ENCODE measurements around the gene MAL.
"Not testable (repeated sequence)": the region's sequence is repeated elsewhere in the genome, so short reads cannot be mapped to it uniquely, and the experiment has no call there.

MAL gene

DNA sequence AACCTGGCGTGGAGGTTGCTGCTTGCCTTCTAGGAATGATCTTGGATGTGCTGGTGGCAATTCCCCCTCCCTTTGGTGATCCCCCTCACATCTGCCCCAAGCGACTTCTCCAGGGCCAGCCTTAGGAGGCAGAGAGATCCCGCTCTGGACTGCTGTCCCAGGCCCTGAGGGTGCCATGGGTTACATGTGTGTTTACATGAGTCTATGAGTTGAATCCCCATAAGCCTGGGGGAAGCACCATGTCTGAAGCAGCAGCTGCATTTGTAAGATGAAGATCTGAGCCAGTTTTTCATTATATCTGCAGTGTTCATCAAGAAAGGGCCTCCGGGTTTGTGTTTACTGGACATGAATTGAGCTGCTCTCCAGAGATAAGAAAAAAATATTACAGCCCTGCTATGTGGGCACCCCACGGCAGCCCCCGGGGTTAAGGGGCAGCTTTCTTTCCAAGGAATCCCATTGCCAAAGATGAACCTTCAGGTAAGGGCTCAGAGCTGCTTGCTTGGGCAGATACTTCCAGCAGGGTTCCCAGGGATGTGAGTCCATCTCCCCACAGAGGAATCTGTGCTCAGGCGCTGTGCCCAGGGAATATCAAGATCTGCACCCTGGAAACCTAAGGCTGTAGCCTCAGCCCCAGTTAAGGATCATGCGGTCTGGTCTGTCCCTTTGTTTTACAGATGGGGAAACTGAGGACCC lies 50.1 kb downstream of the MAL start:
- Mint-ChIP-seq H3K4me1 (peaks cover 14 to 40% of the 10 kb centered on the region in 2 donors), H3K27ac (no peak overlapping the region), H3K36me3 (no peaks in the 10 kb centered on the region), H3K9me3 (no peaks in the 10 kb centered on the region), H3K4me3 (peak overlapping the region in 1 of 2 donors; percentile 19), H3K27me3 (peaks cover 8 to 27% of the 10 kb centered on the region in 2 donors)
- ATAC-seq (replicated peaks) = no peak
- DNase-seq = no peak

DNA sequence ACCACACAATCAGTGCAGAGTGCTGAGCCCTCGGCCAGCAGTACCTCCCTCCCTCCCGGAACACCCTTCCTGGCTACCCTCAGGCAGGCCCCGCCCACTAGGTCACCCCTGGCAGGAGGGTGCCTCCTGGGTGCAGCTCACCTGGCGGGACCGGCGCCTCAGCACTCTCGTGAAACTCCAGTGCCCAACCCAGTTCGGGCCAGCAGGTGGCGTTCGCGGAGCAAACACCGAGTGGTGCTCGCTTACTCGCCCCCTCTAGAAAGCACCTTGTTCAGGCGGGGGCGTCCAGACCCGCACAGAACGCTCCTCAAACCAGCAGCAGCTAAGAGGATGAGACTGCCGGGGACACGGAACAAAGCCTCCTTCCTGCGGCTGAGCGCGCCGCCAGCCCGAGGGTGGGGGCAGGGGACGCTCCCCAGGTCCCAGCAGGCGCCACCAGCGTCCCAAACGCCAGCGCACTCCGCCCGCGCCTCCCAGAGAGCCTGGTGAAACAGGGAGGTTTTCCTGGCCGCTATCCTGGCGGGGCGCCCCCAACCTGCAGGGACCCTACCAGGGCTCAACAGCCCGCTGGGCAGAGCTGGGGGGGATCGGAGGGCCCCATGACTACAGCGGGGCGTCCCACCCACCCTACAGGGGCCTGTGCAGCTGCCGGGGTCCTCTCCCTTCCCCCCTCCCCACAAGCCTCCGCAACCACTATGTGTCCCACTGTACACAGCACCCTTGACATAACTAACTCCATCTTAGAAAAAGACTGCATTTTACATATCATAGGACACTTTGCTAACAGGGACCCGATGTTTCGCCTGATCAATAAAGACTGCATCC lies 51.4 kb downstream of the MAL start:
- H3K27ac Mint-ChIP-seq = no peak overlapping the region
- peak overlapping the region; percentile 78 to 80 for H3K4me3 Mint-ChIP-seq
- H3K9me3 Mint-ChIP-seq = no peaks in the 10 kb centered on the region
- peaks cover 8 to 27% of the 10 kb centered on the region in 2 donors for H3K27me3 Mint-ChIP-seq
- no peaks in the 10 kb centered on the region for H3K36me3 Mint-ChIP-seq
- ATAC-seq (replicated peaks) (peak; percentile 78 to 83), DNase-seq (peak; percentile 70)
- H3K4me1 Mint-ChIP-seq = peaks cover 14 to 40% of the 10 kb centered on the region in 2 donors

DNA sequence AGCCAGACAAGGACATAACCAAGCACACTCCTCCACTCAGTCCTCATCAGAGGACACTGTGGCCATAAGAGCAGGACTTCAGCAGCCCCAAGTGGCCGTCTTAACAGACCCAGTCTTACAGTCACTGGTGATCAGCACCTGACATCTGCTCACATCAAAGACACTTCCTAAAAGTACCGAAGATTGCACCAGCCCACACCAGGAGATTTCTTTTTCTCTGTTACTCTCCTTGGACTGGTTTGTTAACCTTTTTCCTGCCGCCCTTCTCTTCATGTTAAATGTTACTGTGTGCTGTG lies 52.0 kb downstream of the MAL start:
- no peak overlapping the region for H3K27ac Mint-ChIP-seq

DNA sequence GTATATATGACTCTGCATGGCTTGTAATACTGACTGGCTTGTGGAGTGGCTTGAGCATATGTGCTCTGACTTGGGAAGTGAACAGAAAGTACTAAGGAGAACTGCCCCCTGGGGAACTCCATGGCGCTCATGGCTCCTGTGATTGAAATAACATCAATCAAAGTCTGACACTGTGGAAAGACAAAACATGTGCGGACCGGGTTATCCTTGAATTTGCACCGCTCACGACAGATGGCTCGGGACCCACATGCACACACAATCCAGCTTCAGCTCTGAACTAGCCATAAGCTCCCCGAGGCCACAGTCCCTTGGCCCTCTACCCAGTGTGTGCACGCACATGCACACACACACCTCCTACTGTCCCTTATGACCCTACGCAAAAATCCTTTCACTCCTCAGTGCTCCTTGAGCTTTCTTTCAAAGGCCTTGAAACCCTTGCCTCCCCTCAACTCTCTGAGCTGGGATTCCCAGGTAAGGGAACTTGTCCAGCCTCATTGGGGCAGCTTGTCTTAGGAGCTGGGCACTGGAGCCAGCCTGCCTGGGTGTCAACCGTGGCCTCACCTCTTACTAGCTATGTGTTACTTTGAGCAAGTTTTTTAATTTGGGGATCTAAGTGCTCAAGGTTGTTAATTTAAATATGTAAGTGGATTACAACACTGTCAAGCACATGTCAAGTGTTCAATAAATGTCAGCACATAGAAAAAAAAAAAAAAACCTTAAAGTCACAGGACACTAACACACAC lies 52.5 kb downstream of the MAL start:
- no peaks in the 10 kb centered on the region for H3K36me3 Mint-ChIP-seq
- H3K27me3 Mint-ChIP-seq = peaks cover 8 to 27% of the 10 kb centered on the region in 2 donors
- H3K4me1 Mint-ChIP-seq = peaks cover 14 to 38% of the 10 kb centered on the region in 2 donors
- DNase-seq (no peak), ATAC-seq (replicated peaks) (no peak)
- no peak overlapping the region for H3K4me3 Mint-ChIP-seq
- no peaks in the 10 kb centered on the region for H3K9me3 Mint-ChIP-seq
- H3K27ac Mint-ChIP-seq = no peak overlapping the region

More for the DNA sequence above, 52.0 kb downstream of the MAL start:
- H3K4me1 Mint-ChIP-seq = peaks cover 14 to 40% of the 10 kb centered on the region in 2 donors
- peak overlapping the region; percentile 78 to 80 for H3K4me3 Mint-ChIP-seq
- H3K27me3 Mint-ChIP-seq = peaks cover 8 to 27% of the 10 kb centered on the region in 2 donors
- no peaks in the 10 kb centered on the region for H3K36me3 Mint-ChIP-seq
- no peak for ATAC-seq (replicated peaks)
- no peak for DNase-seq
- H3K9me3 Mint-ChIP-seq = no peaks in the 10 kb centered on the region

DNA sequence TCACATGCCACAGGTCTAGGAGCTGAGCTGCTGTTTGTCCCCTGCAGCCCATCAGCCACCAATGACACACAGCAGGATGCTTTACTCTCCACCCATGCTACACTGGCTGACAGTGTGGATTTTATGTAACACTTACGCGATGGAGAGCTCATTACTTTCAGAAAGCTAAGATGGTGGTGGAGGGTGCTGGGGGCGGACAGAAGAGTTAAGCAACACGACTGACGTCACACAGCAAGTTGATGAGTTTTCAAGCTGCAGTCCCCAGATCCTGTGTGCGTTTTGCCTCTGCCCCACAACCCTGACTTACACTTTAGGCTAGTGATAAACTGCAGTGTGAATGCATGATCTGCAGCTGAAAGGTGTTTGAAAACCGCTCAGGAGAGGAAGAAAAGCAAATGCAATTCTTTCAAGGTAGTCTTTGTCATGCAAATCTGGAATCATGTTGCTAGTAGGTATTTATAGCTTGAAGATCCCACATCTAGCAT lies 53.7 kb downstream of the MAL start:
- DNase-seq = no peak
- ATAC-seq (replicated peaks) = no peak
- Mint-ChIP-seq H3K27me3 (peaks cover 8 to 27% of the 10 kb centered on the region in 2 donors), H3K9me3 (no peaks in the 10 kb centered on the region), H3K4me1 (peaks cover 10 to 30% of the 10 kb centered on the region in 2 donors), H3K36me3 (peaks cover 4% of the 10 kb centered on the region in 2 donors), H3K27ac (no peak overlapping the region), H3K4me3 (no peak overlapping the region)

DNA sequence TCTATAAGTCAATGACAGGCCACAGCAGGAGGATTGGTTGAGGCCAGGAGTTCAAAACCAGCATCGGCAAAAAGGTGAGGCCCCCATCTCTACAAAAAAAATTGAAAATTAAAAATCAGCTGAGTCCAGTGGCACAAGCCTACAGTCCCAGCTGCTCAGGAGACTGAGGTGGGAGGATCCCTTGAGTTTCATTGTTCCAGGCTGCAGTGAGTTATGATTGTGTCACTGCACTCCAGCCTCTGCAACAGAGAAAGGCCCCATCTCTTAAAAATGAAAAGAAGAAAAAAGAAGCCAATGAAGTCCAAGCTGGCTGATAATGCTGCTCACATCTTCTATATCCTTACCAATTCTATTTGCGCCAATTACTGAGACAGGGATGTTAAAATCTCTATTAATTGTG lies 57.0 kb downstream of the MAL start:
- peaks cover 26 to 27% of the 10 kb centered on the region in 2 donors for H3K36me3 Mint-ChIP-seq
- H3K27ac Mint-ChIP-seq = no peak overlapping the region

DNA sequence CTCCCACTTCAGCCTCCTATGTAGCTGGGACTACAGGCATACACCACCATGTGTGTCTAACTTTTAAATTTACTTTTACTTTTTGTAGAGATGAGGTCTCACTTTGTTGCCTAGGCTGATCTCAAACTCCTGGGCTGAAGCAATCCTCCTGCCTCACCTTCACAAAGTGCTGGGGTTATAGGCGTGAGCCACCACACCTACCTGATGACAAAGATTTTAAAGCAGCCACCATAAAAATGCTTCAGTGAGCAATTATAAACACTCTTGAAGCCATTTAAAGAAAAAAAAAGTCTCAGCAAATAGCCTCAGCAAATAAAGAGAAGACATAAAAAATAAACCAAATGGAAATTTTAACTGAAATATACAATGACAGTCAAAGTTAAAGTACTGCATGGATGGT lies 60.5 kb downstream of the MAL start:
- no peaks in the 10 kb centered on the region for H3K4me1 Mint-ChIP-seq
- no peak overlapping the region for H3K27ac Mint-ChIP-seq
- no peaks in the 10 kb centered on the region for H3K27me3 Mint-ChIP-seq
- H3K36me3 Mint-ChIP-seq = peaks cover 39 to 49% of the 10 kb centered on the region in 2 donors
- DNase-seq = no peak
- no peak for ATAC-seq (replicated peaks)
- no peak overlapping the region for H3K4me3 Mint-ChIP-seq
- H3K9me3 Mint-ChIP-seq = peaks cover 3% of the 10 kb centered on the region in 2 donors

More for the DNA sequence above, 57.0 kb downstream of the MAL start:
- peaks cover 3% of the 10 kb centered on the region in 2 donors for H3K9me3 Mint-ChIP-seq
- peaks cover 0 to 1% of the 10 kb centered on the region in 2 donors for H3K4me1 Mint-ChIP-seq
- ATAC-seq (replicated peaks) = no peak
- H3K4me3 Mint-ChIP-seq = no peak overlapping the region
- H3K27me3 Mint-ChIP-seq = peaks cover under 1 to 4% of the 10 kb centered on the region in 2 donors
- no peak for DNase-seq

DNA sequence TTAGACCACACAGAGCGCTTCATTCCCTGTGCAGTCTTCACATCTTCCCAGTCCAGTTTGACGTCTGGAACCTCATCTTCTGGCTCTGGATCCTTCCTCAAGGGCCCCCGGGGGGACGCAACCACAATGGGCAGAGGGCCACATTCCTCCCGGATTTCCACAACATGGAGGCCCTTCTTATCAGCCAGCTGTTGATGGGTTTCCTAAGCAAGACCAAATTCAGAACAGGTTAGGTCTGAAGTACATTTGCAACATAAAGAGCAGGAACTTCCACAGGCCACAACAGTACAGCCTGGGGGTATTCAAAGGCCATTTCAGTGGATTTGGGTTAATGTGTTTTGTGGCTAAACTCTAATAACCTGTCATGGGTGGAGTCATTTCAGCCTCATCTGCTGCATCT lies 61.9 kb downstream of the MAL start:
- no peak for DNase-seq
- ATAC-seq (replicated peaks) = no peak
- H3K9me3 Mint-ChIP-seq = peaks cover 3% of the 10 kb centered on the region in 2 donors
- no peak overlapping the region for H3K4me3 Mint-ChIP-seq
- peaks cover 47 to 62% of the 10 kb centered on the region in 2 donors for H3K36me3 Mint-ChIP-seq
- H3K27ac Mint-ChIP-seq = no peak overlapping the region
- no peaks in the 10 kb centered on the region for H3K27me3 Mint-ChIP-seq
- H3K4me1 Mint-ChIP-seq = no peaks in the 10 kb centered on the region

DNA sequence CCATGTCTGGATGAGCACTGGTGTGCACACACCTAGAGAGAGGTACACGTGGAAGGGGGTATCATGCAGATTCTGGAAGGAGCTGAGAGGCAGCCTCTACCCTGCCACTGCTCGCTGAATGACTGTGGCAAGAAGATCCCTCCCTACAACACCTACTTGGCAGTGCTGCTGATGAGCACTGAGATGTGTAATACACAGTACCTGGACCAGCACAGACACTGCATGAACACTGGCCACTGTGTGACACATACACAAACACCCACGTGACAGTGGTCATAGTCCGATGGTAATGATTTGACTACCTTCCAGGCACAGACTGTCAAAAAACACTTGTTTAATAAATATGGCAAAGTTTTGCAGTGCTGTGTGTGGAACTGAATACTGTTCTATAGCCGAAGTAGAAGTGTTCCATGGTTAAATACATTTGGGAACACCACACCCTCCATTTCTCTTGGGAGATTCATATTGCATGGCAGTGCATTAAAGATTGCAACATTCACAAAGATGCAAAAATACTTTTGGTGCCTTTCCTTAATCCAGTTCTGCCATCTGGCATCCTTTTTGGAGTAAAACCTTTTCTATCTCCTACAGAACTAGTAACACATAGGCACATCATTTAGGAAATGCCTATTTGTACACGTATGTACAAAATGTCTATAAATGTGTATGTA lies 66.5 kb downstream of the MAL start:
- H3K27me3 Mint-ChIP-seq = no peaks in the 10 kb centered on the region
- no peak overlapping the region for H3K27ac Mint-ChIP-seq
- no peaks in the 10 kb centered on the region for H3K9me3 Mint-ChIP-seq
- peaks cover 58 to 84% of the 10 kb centered on the region in 2 donors for H3K36me3 Mint-ChIP-seq
- ATAC-seq (replicated peaks) = no peak
- no peak for DNase-seq
- no peak overlapping the region for H3K4me3 Mint-ChIP-seq
- peaks cover 11 to 14% of the 10 kb centered on the region in 2 donors for H3K4me1 Mint-ChIP-seq

DNA sequence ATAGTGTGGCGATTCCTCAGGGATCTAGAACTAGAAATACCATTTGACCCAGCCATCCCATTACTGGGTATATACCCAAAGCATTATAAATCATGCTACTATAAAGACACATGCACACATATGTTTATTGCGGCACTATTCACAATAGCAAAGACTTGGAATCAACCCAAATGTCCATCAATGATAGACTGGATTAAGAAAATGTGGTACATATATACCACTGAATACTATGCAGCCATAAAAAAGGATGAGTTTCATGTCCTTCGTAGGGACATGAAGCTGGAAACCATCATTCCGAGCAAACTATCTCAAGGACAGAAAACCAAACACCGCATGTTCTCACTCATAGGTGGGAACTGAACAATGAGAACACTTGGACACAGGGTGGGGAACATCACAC lies 72.8 kb downstream of the MAL start:
- not testable (repeated sequence) for H3K9me3 Mint-ChIP-seq; ATAC-seq (replicated peaks); H3K4me3 Mint-ChIP-seq; H3K27me3 Mint-ChIP-seq; H3K27ac Mint-ChIP-seq; DNase-seq
- H3K36me3 Mint-ChIP-seq = peaks cover 69 to 76% of the 10 kb centered on the region in 2 donors
- H3K4me1 Mint-ChIP-seq = peaks cover 15 to 18% of the 10 kb centered on the region in 2 donors

DNA sequence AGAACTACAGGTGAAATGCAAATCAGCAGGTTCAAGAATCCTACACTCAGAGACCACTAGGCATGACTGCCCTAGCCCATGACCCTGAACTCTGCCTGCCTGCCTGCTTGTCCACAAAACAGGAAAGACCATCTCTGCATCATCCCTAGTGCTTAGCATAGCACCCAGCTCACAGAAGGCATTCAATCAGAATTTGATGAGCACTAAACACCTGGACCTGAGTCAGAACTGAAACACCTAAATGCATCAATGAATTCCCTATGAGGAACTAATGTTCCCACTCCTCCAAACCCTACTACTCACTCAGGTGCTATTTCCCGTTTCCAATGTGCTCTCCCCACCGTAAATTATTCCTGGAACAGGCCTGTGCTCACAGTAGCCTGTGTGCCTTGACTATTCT lies 74.4 kb downstream of the MAL start:
- peak overlapping the region; percentile 43 for H3K27ac Mint-ChIP-seq
- peak in 1 of 2 donors; percentile 23 for ATAC-seq (replicated peaks)
- H3K4me3 Mint-ChIP-seq = no peak overlapping the region
- H3K27me3 Mint-ChIP-seq = no peaks in the 10 kb centered on the region
- peaks cover 0 to 3% of the 10 kb centered on the region in 2 donors for H3K9me3 Mint-ChIP-seq
- no peak for DNase-seq
- H3K4me1 Mint-ChIP-seq = peaks cover 15 to 18% of the 10 kb centered on the region in 2 donors
- H3K36me3 Mint-ChIP-seq = peaks cover 63 to 69% of the 10 kb centered on the region in 2 donors
